Measurements from ENCODE around the gene PLG. TPM values are rescaled to one million over a fixed set of nuclear protein-coding genes. Genes with fewer than 3 reads are reported as not detected.
"Not testable (repeated sequence)": the region's sequence is repeated elsewhere in the genome, so short reads cannot be mapped to it uniquely, and the experiment has no call there.

Gene PLG
- total RNA-seq, 2 experiments from 2014 or later = 0.30 TPM; not detected in 1

- H3K9me3 Mint-ChIP-seq = peaks cover 3% of the 10 kb centered on the region
- POLR2A ChIA-PET = no interaction called here
- H3K4me3 Mint-ChIP-seq = no peak overlapping the region
- H3K27ac Mint-ChIP-seq = no peak overlapping the region
- CTCF ChIA-PET = no interaction called here
- H3K36me3 Mint-ChIP-seq (ENCODE audit: low read depth) = no peaks in the 10 kb centered on the region
- no peaks in the 10 kb centered on the region for H3K4me1 Mint-ChIP-seq
- H3K27me3 Mint-ChIP-seq = no peaks in the 10 kb centered on the region
- DNase-seq = no peak
These were observed 89.4 kb downstream of the PLG start for GRCh38 chr6:160791459-160791858.

DNA sequence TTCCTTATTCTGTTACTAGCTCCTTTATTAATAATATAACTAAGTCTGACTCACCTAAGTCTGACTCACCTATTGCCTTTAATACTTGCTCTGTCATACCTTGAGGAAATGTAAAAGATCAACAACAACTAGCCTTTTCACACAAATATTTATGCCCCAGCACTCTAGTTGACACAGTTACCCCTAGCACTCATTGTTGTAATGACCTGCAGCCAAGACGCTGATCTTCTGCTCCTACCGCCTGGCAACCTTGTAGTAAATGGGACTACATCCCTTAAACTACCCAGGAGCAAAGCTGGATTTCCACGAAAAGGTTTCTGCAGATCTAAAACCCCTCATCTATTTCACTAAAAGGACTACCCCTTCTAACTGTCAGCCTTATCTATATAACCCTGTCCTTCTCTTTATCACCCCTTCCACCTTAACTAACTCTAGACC lies 90.0 kb downstream of the PLG start:
- Mint-ChIP-seq H3K9me3 (peaks cover 3% of the 10 kb centered on the region), H3K36me3 (ENCODE audit: low read depth) (no peaks in the 10 kb centered on the region), H3K27ac (no peak overlapping the region), H3K4me3 (no peak overlapping the region), H3K27me3 (no peaks in the 10 kb centered on the region), H3K4me1 (no peaks in the 10 kb centered on the region)
- POLR2A ChIA-PET = no interaction called here
- DNase-seq = no peak
- CTCF ChIA-PET = interaction anchor here (0.7 kb wide), 1 partner anchor 25 kb away, joined by 3 read pairs; no protein-coding TSS in a partner anchor

GRCh38 chr6:160792708-160793107 lies 90.7 kb downstream of the PLG start:
- Mint-ChIP-seq H3K36me3 (ENCODE audit: low read depth) (no peaks in the 10 kb centered on the region), H3K27ac (no peak overlapping the region)
- CTCF ChIA-PET = interaction anchor here (0.7 kb wide), 1 partner anchor 25 kb away, joined by 3 read pairs; no protein-coding TSS in a partner anchor

GRCh38 chr6:160793652-160794051 lies 91.6 kb downstream of the PLG start:
- Mint-ChIP-seq H3K4me1 (no peaks in the 10 kb centered on the region), H3K27ac (no peak overlapping the region), H3K9me3 (peaks cover 2% of the 10 kb centered on the region), H3K36me3 (ENCODE audit: low read depth) (no peaks in the 10 kb centered on the region), H3K4me3 (no peak overlapping the region), H3K27me3 (no peaks in the 10 kb centered on the region)
- DNase-seq = no peak
- ChIA-PET CTCF (no interaction called here), POLR2A (no interaction called here)

More at GRCh38 chr6:160792708-160793107, 90.7 kb downstream of the PLG start:
- Mint-ChIP-seq H3K9me3 (peaks cover 3% of the 10 kb centered on the region), H3K4me1 (no peaks in the 10 kb centered on the region), H3K4me3 (no peak overlapping the region), H3K27me3 (no peaks in the 10 kb centered on the region)
- DNase-seq = no peak
- POLR2A ChIA-PET = no interaction called here

GRCh38 chr6:160795721-160796120 lies 93.7 kb downstream of the PLG start:
- Mint-ChIP-seq H3K27me3 (no peaks in the 10 kb centered on the region), H3K36me3 (ENCODE audit: low read depth) (no peaks in the 10 kb centered on the region), H3K27ac (no peak overlapping the region), H3K4me3 (no peak overlapping the region), H3K4me1 (no peaks in the 10 kb centered on the region), H3K9me3 (peaks cover 6% of the 10 kb centered on the region)
- CTCF ChIA-PET = no interaction called here
- DNase-seq = no peak
- POLR2A ChIA-PET = no interaction called here

DNA sequence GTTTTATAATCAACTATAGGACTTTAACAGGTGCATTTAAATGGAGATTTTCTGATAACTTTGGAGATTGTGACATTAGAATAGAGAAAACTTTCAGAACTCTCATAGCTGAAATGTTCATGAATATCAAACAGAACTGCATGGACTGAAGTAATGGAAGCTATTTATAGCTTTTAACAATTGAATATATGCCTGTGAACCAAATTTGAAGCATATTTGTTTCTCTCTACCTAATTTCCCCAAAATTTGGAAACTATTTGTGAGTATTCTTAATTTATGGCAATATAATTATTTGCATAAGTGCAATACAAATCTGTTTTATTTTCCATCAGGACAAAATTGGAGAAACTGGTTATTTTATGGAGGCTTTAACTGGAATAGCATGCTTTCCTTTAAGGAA lies 96.6 kb downstream of the PLG start:
- H3K9me3 Mint-ChIP-seq = peaks cover 6% of the 10 kb centered on the region
- no peaks in the 10 kb centered on the region for H3K4me1 Mint-ChIP-seq
- H3K36me3 Mint-ChIP-seq (ENCODE audit: low read depth) = no peaks in the 10 kb centered on the region
- POLR2A ChIA-PET = no interaction called here
- no peak overlapping the region for H3K4me3 Mint-ChIP-seq
- no peak for DNase-seq
- CTCF ChIA-PET = no interaction called here
- no peak overlapping the region for H3K27ac Mint-ChIP-seq
- H3K27me3 Mint-ChIP-seq = no peaks in the 10 kb centered on the region

DNA sequence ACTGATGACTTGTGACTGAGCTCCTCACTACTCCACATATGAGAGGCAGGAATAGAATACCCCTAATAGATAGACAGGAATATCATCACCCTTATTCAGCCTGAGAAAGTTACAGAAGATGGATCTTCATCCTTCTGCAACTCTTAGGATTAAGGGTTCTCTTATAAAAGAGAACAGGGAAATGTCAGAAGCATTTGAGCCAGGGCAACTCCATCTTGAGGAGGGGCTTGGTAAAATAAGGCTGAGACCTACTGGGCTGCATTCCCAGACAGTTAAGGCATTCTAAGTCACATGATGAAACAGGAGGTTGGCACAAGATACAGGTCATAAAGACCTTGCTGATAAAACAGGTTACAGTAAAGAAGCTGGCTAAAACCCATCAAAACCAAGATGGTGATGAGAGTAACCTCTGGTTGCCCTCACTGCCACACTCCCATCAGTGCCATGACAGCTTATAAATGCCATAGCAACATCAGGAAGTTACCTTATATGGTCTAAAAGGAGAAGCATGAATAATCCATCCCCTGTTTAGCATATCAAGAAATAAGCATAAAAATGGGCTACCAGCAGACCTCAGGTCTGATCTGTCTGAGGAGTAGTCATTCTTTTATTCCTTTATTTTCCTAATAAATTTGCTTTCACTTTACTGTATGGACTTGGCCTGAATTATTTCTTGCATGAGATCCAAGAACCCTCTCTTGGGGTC lies 97.9 kb downstream of the PLG start:
- DNase-seq = no peak
- Mint-ChIP-seq H3K4me3 (no peak overlapping the region), H3K27ac (no peak overlapping the region), H3K9me3 (peaks cover 6% of the 10 kb centered on the region), H3K4me1 (no peaks in the 10 kb centered on the region), H3K27me3 (no peaks in the 10 kb centered on the region), H3K36me3 (ENCODE audit: low read depth) (no peaks in the 10 kb centered on the region)
- ChIA-PET CTCF (no interaction called here), POLR2A (no interaction called here)

DNA sequence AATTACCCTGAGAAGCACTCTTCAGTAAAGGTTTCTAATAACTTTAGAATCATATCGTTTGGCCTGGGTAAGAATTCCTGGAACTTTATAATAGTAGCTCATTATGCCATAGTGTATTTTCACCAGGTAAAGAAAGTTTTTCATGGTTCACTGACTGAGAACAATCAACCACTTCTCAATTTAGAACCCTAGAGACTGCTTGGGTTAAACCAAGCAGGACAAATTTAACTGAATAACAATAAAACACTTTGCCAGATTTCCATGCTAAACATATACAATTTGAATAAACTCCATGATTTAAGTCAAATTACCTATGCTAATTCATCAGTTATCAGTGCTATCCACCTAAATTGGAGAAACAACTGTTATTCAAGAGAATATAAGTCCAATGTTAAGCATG lies 99.4 kb downstream of the PLG start:
- Mint-ChIP-seq H3K27ac (no peak overlapping the region), H3K36me3 (ENCODE audit: low read depth) (no peaks in the 10 kb centered on the region), H3K9me3 (peaks cover 6% of the 10 kb centered on the region), H3K4me1 (no peaks in the 10 kb centered on the region), H3K27me3 (no peaks in the 10 kb centered on the region), H3K4me3 (no peak overlapping the region)
- CTCF ChIA-PET = no interaction called here
- no peak for DNase-seq
- POLR2A ChIA-PET = no interaction called here

- H3K27me3 Mint-ChIP-seq; H3K9me3 Mint-ChIP-seq; H3K4me1 Mint-ChIP-seq; CTCF ChIA-PET; POLR2A ChIA-PET; DNase-seq; H3K27ac Mint-ChIP-seq; H3K4me3 Mint-ChIP-seq; H3K36me3 Mint-ChIP-seq (ENCODE audit: low read depth): not testable (repeated sequence)
These were observed 100.0 kb downstream of the PLG start for GRCh38 chr6:160802049-160802448.

Other genes with a start within 250 kb of the PLG start
- not detected for gene LPA, start 38.0 kb upstream of the PLG start, total RNA-seq

Data from activated CD4-positive, alpha-beta memory T cell treated with anti-CD3 and anti-CD28 coated beads, Interleukin-2, amount 10 ng/mL, durations not matched to agents 7 days and 5 days (primary cell).